ENCODE measurements around the gene IL18RAP. TPM values are rescaled to one million over a fixed set of nuclear protein-coding genes. Genes with fewer than 3 reads are reported as not detected.

The IL18RAP gene
- total and polyA plus RNA-seq, 2 donors from 2014 or later, result 2.0 TPM; not detected in 1

DNA sequence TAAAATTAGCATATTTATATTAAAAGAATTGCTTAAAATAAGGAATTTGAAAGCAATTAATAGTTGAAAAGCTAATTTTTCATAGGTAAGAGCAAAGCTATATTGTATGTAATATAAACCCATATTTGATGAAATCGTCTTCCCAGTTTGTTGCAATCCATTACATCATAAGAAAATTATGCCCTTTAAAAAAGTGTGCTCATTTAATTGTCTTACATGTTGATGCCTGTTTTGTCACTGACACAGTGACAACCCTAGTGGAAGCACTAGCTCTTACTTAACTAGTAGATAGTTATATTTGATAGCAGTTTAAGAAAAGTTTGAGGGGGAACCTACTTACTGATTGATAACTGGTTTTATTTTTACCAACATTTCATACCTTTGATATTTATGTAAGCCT is 30.0 kb upstream of the IL18RAP start:
- Histone ChIP-seq H3K4me1 (ENCODE audit: control insufficient read depth in 2 of 3, insufficient read depth in 2 of 3, low read depth in 1 of 3, low read length in 3 of 3) (no peaks in the 10 kb centered on the region), H3K9me3 (ENCODE audit: control insufficient read depth in 2 of 3, insufficient read depth in 1 of 3, low read length in 3 of 3) (no peaks in the 10 kb centered on the region), H3K27me3 (ENCODE audit: control insufficient read depth, insufficient read depth, low read length) (no peaks in the 10 kb centered on the region), H3K36me3 (ENCODE audit: control insufficient read depth in 2 of 3, insufficient read depth in 3 of 3, low read length in 3 of 3) (no peaks in the 10 kb centered on the region), H3K9ac (ENCODE audit: low read length in 3 of 3) (no peak overlapping the region), H3K4me3 (ENCODE audit: low read length in 3 of 3) (no peak overlapping the region), H3K27ac (ENCODE audit: low read depth in 2 of 2, low read length in 2 of 2) (no peak overlapping the region)
- intact Hi-C loops (cut with DNase I), result no loop called here
- TF ChIP-seq, protein P1, sequence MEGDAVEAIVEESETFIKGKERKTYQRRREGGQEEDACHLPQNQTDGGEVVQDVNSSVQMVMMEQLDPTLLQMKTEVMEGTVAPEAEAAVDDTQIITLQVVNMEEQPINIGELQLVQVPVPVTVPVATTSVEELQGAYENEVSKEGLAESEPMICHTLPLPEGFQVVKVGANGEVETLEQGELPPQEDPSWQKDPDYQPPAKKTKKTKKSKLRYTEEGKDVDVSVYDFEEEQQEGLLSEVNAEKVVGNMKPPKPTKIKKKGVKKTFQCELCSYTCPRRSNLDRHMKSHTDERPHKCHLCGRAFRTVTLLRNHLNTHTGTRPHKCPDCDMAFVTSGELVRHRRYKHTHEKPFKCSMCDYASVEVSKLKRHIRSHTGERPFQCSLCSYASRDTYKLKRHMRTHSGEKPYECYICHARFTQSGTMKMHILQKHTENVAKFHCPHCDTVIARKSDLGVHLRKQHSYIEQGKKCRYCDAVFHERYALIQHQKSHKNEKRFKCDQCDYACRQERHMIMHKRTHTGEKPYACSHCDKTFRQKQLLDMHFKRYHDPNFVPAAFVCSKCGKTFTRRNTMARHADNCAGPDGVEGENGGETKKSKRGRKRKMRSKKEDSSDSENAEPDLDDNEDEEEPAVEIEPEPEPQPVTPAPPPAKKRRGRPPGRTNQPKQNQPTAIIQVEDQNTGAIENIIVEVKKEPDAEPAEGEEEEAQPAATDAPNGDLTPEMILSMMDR (IDR thresholded peaks at IDR 0.05; ENCODE audit: borderline replicate concordance, extremely low read depth, insufficient read depth), result no peak
- no peak for DNase-seq
- peak; percentile 33 for FAIRE-seq

DNA sequence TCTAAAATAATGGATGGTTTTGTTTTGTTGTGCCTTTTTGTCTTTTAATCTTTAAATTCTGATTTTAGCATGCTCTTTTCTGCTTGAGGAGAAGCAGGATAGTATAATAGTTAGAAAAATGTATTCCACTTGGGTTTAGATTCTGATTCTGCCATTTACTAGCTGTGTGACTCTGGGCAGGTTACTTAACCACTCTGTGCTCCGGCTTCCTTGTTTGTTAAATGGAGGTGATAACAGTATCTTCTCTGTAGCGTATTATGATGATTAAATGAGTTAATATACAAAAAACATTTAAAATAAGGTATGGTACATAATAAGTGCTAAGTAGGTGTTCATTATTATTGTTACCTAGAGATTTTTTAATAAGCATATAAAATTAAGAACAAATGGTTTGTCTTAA is 26.9 kb upstream of the IL18RAP start:
- H3K27ac ChIP-seq (ENCODE audit: low read depth in 2 of 2, low read length in 2 of 2), result no peak overlapping the region
- no peak for DNase-seq
- no peaks in the 10 kb centered on the region for H3K36me3 ChIP-seq (ENCODE audit: control insufficient read depth in 2 of 3, insufficient read depth in 3 of 3, low read length in 3 of 3)
- FAIRE-seq, result no peak
- H3K4me3 ChIP-seq (ENCODE audit: low read length in 3 of 3), result no peak overlapping the region
- peaks cover 0 to 2% (median 0%) of the 10 kb centered on the region in 3 donors for H3K4me1 ChIP-seq (ENCODE audit: control insufficient read depth in 2 of 3, insufficient read depth in 2 of 3, low read depth in 1 of 3, low read length in 3 of 3)
- TF ChIP-seq, protein P1 (IDR thresholded peaks at IDR 0.05; ENCODE audit: borderline replicate concordance, extremely low read depth, insufficient read depth), result no peak
- H3K27me3 ChIP-seq (ENCODE audit: control insufficient read depth, insufficient read depth, low read length), result no peaks in the 10 kb centered on the region
- H3K9me3 ChIP-seq (ENCODE audit: control insufficient read depth in 2 of 3, insufficient read depth in 1 of 3, low read length in 3 of 3), result no peaks in the 10 kb centered on the region
- intact Hi-C loops (cut with DNase I), result no loop called here
- H3K9ac ChIP-seq (ENCODE audit: low read length in 3 of 3), result no peak overlapping the region

DNA sequence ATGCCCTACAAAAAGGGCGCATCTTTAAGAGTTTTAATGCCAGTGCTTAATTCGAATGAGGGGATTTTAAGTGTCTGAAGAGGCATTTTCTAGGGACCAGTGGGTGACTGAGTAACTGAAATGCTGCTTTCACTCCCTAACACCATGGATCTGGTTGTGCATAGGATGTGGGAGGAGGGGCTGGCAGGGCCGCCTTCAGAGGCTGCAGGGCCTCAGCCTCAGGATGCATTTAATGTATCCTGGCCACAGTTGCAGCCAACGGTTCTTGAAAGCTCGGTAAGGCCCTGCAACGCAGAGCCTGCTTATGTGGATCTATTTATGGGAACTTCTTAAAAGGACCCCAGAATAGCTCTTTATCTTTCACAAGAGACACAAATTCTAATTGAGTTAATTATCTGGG is 25.8 kb upstream of the IL18RAP start:
- TF ChIP-seq, protein P1 (IDR thresholded peaks at IDR 0.05; ENCODE audit: borderline replicate concordance, extremely low read depth, insufficient read depth), result no peak
- H3K36me3 ChIP-seq (ENCODE audit: control insufficient read depth in 2 of 3, insufficient read depth in 3 of 3, low read length in 3 of 3), result no peaks in the 10 kb centered on the region
- H3K27me3 ChIP-seq (ENCODE audit: control insufficient read depth, insufficient read depth, low read length), result no peaks in the 10 kb centered on the region
- FAIRE-seq (no peak), DNase-seq (no peak)
- H3K9ac ChIP-seq (ENCODE audit: low read length in 3 of 3), result no peak overlapping the region
- H3K9me3 ChIP-seq (ENCODE audit: control insufficient read depth in 2 of 3, insufficient read depth in 1 of 3, low read length in 3 of 3), result no peaks in the 10 kb centered on the region
- intact Hi-C loops (cut with DNase I), result no loop called here
- no peak overlapping the region for H3K4me3 ChIP-seq (ENCODE audit: low read length in 3 of 3)
- H3K27ac ChIP-seq (ENCODE audit: low read depth in 2 of 2, low read length in 2 of 2), result no peak overlapping the region
- H3K4me1 ChIP-seq (ENCODE audit: control insufficient read depth in 2 of 3, insufficient read depth in 2 of 3, low read depth in 1 of 3, low read length in 3 of 3), result peaks cover 0 to 2% (median 0%) of the 10 kb centered on the region in 3 donors

DNA sequence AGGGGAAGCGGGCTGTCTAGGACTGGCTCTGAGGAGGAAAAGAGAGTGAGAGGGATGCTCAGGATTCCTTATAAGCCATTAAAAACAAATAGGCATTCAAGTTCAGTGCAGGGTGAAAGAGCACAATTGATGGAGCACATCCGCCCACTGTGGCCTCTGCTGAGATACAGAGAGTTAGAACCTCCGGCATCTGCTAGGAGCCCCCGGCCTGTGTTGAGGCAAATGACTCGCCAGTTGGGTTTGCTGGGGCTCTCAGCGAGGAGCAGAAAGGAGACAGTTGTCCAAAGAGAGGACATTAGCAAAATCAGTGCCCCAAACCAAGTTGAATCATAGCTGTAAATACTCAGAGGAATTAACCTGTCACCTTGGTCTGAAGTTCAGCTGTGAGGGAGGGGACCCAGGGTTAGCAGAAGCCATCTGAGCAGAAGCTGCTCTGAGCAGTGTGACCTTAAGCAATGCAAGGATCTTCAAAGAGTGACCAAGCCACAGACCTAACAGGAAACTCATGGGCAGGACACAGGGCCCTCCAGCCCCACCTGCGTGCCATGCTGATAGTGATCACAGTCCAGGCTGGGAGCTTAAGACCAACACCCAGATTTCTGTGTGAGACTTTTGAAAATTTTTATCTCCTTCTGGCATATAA is 23.3 kb upstream of the IL18RAP start:
- FAIRE-seq, result no peak

More for the DNA sequence above, 23.3 kb upstream of the IL18RAP start:
- TF ChIP-seq, protein P1 (IDR thresholded peaks at IDR 0.05; ENCODE audit: borderline replicate concordance, extremely low read depth, insufficient read depth), result no peak
- DNase-seq, result no peak
- peaks cover 0 to 2% (median 0%) of the 10 kb centered on the region in 3 donors for H3K4me1 ChIP-seq (ENCODE audit: control insufficient read depth in 2 of 3, insufficient read depth in 2 of 3, low read depth in 1 of 3, low read length in 3 of 3)
- no peaks in the 10 kb centered on the region for H3K36me3 ChIP-seq (ENCODE audit: control insufficient read depth in 2 of 3, insufficient read depth in 3 of 3, low read length in 3 of 3)
- H3K9ac ChIP-seq (ENCODE audit: low read length in 3 of 3), result no peak overlapping the region
- intact Hi-C loops (cut with DNase I), result no loop called here
- H3K4me3 ChIP-seq (ENCODE audit: low read length in 3 of 3), result no peak overlapping the region
- H3K9me3 ChIP-seq (ENCODE audit: control insufficient read depth in 2 of 3, insufficient read depth in 1 of 3, low read length in 3 of 3), result no peaks in the 10 kb centered on the region
- H3K27ac ChIP-seq (ENCODE audit: low read depth in 2 of 2, low read length in 2 of 2), result no peak overlapping the region
- no peaks in the 10 kb centered on the region for H3K27me3 ChIP-seq (ENCODE audit: control insufficient read depth, insufficient read depth, low read length)
